Measurements from ENCODE around the gene SH3TC2.

SH3TC2 gene

DNA sequence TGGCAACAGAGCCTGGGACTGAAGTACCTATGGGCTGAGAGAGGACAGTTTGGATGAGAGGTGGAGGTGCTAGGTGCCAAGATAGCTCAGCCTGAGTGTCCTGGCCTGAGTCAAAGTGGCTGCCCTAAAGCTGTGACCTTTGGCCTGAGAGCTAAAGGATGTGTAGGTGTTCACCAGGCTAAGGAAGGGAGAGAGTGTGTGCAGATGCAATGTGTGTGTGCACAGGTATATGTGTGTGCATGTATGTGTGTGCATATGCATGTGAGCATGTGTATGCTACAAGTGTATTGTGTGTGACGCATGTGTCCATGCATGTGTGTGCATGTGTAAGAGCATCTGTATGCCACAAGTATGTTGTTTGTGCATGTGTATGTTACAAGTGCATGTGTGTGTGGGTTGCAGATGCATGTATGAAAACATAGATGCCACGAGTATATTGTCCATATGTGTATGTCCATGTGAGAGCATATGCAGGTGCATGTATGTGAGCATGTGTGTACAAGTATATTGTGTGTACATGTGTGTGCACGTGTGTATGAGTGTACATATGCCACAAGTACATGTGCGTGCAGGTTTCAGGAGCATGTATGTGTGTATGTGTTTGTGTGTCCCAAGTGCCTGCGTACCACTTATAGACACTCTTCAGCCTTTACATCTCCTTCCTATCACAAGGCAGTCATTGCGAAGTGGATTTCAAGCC is 102.6 kb downstream of the SH3TC2 start:
- FAIRE-seq (no peak), DNase-seq (ENCODE audit: extremely low spot score, insufficient read length, low read depth) (no peak)

DNA sequence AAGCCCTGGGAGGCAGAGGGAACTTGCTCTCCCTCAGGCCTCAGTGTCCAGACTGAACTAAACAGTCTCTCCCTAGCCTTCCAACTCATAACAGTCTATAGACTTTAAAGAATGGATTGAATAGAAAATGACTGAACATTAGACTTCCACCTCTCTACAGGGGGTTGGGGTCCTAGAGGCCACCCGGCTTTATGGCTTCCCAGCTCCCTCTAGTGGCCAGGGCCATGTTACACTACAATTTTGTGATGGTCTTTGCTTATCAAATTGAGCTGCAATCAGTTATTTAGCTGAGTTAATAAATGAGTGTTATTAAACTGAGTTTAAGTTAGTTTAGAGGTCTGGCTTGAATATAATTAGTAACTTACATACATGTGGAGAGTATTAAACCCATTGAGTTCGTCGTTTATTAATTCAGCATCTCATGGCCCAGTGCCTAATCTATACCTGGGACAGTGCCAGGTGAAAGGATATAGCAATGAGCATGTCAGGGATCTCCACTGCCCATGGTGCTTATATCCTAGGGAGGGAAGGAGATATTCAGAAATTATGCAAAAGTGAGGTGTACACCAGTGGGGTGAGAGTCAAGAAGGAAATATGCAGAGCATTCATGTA is 105.2 kb downstream of the SH3TC2 start:
- peak; percentile 9 for DNase-seq (ENCODE audit: extremely low spot score, insufficient read length, low read depth)
- peak; percentile 54 for FAIRE-seq

DNA sequence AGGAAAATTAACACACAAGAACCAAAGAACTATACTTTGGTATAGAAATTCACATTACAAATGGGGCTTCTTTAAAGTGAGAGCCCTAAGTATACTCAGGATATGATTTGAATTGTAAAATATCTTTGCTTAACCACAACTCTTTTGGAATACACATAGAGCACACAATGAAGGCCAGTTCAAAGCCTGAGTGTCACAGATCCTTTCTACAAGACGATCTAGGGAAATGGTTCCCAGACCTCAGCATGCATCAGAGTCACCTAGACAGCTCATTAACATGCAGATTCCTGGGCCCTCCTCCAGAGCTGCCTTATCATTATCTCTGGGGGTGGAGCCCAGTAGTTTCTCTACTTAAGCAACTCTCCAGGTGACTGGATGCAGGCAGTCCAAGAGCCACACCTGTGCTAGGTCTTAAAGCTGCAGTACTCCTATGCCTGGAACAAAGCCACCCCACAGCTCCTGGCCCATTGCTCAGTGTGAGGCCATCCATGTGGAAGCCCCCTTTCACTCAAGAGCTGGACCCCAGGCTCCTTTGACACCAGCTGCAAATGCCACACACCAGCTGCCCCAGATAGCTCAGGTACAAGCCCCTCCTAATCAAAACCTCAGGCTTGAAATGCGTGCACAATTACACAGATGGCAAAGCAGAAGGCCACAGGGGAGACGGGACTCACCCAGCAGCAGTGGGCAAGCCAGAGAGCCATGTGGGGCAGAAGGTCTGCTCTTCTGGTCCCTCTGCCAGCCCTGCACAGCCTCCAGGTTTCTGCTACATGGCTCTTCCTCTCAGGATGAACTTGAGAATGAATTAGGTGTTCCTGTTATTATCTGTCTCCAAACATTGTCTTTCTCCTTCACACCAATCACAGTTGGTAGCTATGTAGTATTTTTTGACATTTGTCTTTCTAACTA is 106.1 kb downstream of the SH3TC2 start:
- no peak for FAIRE-seq

More for the DNA sequence above, 106.1 kb downstream of the SH3TC2 start:
- no peak for DNase-seq (ENCODE audit: extremely low spot score, insufficient read length, low read depth)

Measured in GM18507 (cell line).